Esophagus squamous epithelium (tissue), 5 donors: ENCODE results near the gene GTPBP4. TPM values are rescaled to one million over a fixed set of nuclear protein-coding genes. Genes with fewer than 3 reads are reported as not detected.
A peak's percentile ranks its signal among the peaks of the same experiment; 100 is the strongest.

Experiments
- DNase-seq: peaks from one replicate; lab custom pipeline; 2025; lab: John Stamatoyannopoulos, UW
- H3K27ac ChIP-seq, 4 donors: fragments of 200-600 bp; sonication (generic); one replicate each; pipeline ENCODE4 v1.5.1; 2016 to 2019; ENCODE audit warnings: mild to moderate bottlenecking in 1 of 4
- H3K27me3 ChIP-seq, 4 donors: fragments of 200-600 bp; sonication (generic); 1 replicate in 3 of 4; 2 replicates in 1 of 4; pipeline versions ENCODE4 v1.5.1 to v1.6.0; 2017 to 2021; ENCODE audit warnings: antibody characterized with exemption in 1 of 4
- H3K36me3 ChIP-seq, 3 donors: fragments of 200-600 bp; sonication (generic); one replicate each; pipeline ENCODE4 v1.5.1; 2016 to 2019
- H3K4me1 ChIP-seq, 3 donors: fragments of 200-600 bp; sonication (generic); one replicate each; pipeline ENCODE4 v1.5.1; 2017 to 2019
- H3K4me3 ChIP-seq, 4 donors: fragments of 200-600 bp; sonication (generic); 1 replicate in 3 of 4; 2 replicates in 1 of 4; pipeline ENCODE4 v1.5.1; 2016 to 2019; ENCODE audit warnings: mild to moderate bottlenecking in 2 of 4, moderate library complexity in 1 of 4
- H3K9me3 ChIP-seq, 3 donors: fragments of 200-600 bp; sonication (generic); one replicate each; pipeline ENCODE4 v1.5.1; 2016 to 2019
- CTCF ChIP-seq, 6 experiments: fragments of 450-650 bp in 4 of 6; fragments of 200-600 bp in 2 of 6; sonication (generic) in 2 of 6; IDR thresholded peaks; one replicate each; pipeline ENCODE4 v1.5.1; 2016 to 2019; ENCODE audit warnings: antibody characterized with exemption in 6 of 6, mild to moderate bottlenecking in 4 of 6, moderate library complexity in 4 of 6
- POLR2A ChIP-seq, 4 donors: fragments of 450-650 bp; IDR thresholded peaks; one replicate each; pipeline ENCODE4 v1.6.1; 2017; ENCODE audit warnings: antibody characterized with exemption in 4 of 4, mild to moderate bottlenecking in 4 of 4, moderate library complexity in 3 of 4
- WGBS, 2 donors: methylation state at CpG; one replicate each; pipeline ENCODE4 v1.1.5; 2018; 5-methylcytosine and 5-hydroxymethylcytosine counted together
- intact Hi-C: fragments of 100-400 bp; cut with DNase I; formaldehyde crosslinking; loops from one replicate; pipeline ENCODE4 v1.15.0; 2022
- total RNA-seq, 4 donors: library from RNA; depleted of rRNA; stranded (reverse); fragments of >200 nt; gene quantifications; one replicate each; pipeline ENCODE4 v1.1.0, GENCODE V29; 2016
- donor health status: DM: yes; HTN: yes; CAD: no.

GTPBP4 gene
- total RNA-seq, 4 donors from 2014 or later, result 10.2 to 35.1 (median 23.1) TPM

- no peak for DNase-seq
- TF ChIP-seq POLR2A (IDR thresholded peaks at IDR 0.05) (no peak), CTCF (IDR thresholded peaks at IDR 0.05) (no peak)
- Histone ChIP-seq H3K4me1 (peaks cover 0 to 14% (median 0%) of the 10 kb centered on the region in 3 donors), H3K9me3 (no peaks in the 10 kb centered on the region), H3K4me3 (no peak overlapping the region), H3K27ac (no peak overlapping the region), H3K27me3 (peaks cover 0 to 14% (median 0%) of the 10 kb centered on the region in 4 donors), H3K36me3 (no peaks in the 10 kb centered on the region)
- intact Hi-C loops, result no loop called here
- WGBS, 2 donors, result 78 to 88% methylated on average over 5 to 8 of the region's 11 CpGs
Observed at GRCh38 chr10:953836-954235, 34.4 kb upstream of the GTPBP4 start.

- intact Hi-C loops, result no loop called here
- no peak overlapping the region for H3K27ac ChIP-seq
- 86 to 96% methylated on average over 17 to 19 of the region's 21 CpGs for WGBS, 2 donors
Observed at GRCh38 chr10:954396-954795, 33.8 kb upstream of the GTPBP4 start.

GRCh38 chr10:955127-955819 is 33.0 kb upstream of the GTPBP4 start:
- Histone ChIP-seq H3K9me3 (no peaks in the 10 kb centered on the region), H3K27me3 (peaks cover 0 to 16% (median 0%) of the 10 kb centered on the region in 4 donors), H3K27ac (peak overlapping the region; percentile 44 to 79 (median 56)), H3K4me3 (no peak overlapping the region), H3K36me3 (no peaks in the 10 kb centered on the region), H3K4me1 (peaks cover 0 to 14% (median 0%) of the 10 kb centered on the region in 3 donors)
- no peak for DNase-seq
- 31 to 43% methylated on average over 4 to 8 of the region's 13 CpGs for WGBS, 2 donors
- intact Hi-C loops, result no loop called here
- TF ChIP-seq CTCF (IDR thresholded peaks at IDR 0.05) (no peak), POLR2A (IDR thresholded peaks at IDR 0.05) (no peak)

More at GRCh38 chr10:954396-954795, 33.8 kb upstream of the GTPBP4 start:
- no peak for TF ChIP-seq POLR2A (IDR thresholded peaks at IDR 0.05)
- TF ChIP-seq CTCF (IDR thresholded peaks at IDR 0.05), result no peak
- Histone ChIP-seq H3K27me3 (peaks cover 0 to 16% (median 0%) of the 10 kb centered on the region in 4 donors), H3K4me1 (peaks cover 0 to 14% (median 0%) of the 10 kb centered on the region in 3 donors), H3K36me3 (no peaks in the 10 kb centered on the region), H3K4me3 (no peak overlapping the region), H3K9me3 (no peaks in the 10 kb centered on the region)
- no peak for DNase-seq

DNA sequence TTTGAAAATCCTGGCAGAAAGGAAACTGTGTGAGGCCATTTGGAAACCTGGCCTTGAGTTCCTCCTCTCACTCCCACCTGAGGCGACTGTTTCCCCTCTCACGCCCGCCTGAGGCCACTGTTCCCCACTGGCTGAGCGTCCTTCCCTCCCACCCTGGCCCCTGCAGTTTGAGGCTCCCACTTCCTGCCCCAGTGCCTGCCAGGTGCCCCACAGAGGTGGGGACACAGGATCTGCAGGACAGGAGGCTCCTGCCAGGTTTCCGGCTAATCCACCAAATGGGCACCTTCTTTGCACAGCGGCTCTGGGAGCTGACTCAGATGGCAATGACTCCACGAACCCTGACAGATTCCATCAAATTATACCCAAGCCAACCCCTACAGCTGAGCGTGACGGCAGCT is 32.4 kb upstream of the GTPBP4 start:
- 62 to 73% methylated on average over 8 to 9 of the region's 9 CpGs for WGBS, 2 donors
- Histone ChIP-seq H3K4me1 (peaks cover 0 to 14% (median 0%) of the 10 kb centered on the region in 3 donors), H3K27ac (peak overlapping the region in 3 of 4 donors; percentile 55 to 79 (median 56)), H3K9me3 (no peaks in the 10 kb centered on the region), H3K27me3 (peaks cover 0 to 16% (median 0%) of the 10 kb centered on the region in 4 donors), H3K4me3 (no peak overlapping the region), H3K36me3 (no peaks in the 10 kb centered on the region)
- DNase-seq, result no peak
- TF ChIP-seq POLR2A (IDR thresholded peaks at IDR 0.05), result no peak
- no peak for TF ChIP-seq CTCF (IDR thresholded peaks at IDR 0.05)
- intact Hi-C loops, result no loop called here

- peaks cover 0 to 21% (median 2%) of the 10 kb centered on the region in 3 donors for H3K4me1 ChIP-seq
- H3K27ac ChIP-seq, result no peak overlapping the region
- TF ChIP-seq POLR2A (IDR thresholded peaks at IDR 0.05), result no peak
- no peak for TF ChIP-seq CTCF (IDR thresholded peaks at IDR 0.05)
- 87 to 88% methylated on average over 3 to 5 of the region's 9 CpGs for WGBS, 2 donors
- intact Hi-C loops, result no loop called here
- no peak overlapping the region for H3K4me3 ChIP-seq
- peaks cover 0 to 16% (median 0%) of the 10 kb centered on the region in 4 donors for H3K27me3 ChIP-seq
- H3K36me3 ChIP-seq, result no peaks in the 10 kb centered on the region
- H3K9me3 ChIP-seq, result no peaks in the 10 kb centered on the region
- no peak for DNase-seq
Observed at GRCh38 chr10:958106-958505, 30.1 kb upstream of the GTPBP4 start.
